ENCODE data around the gene ENGASE.

DNA sequence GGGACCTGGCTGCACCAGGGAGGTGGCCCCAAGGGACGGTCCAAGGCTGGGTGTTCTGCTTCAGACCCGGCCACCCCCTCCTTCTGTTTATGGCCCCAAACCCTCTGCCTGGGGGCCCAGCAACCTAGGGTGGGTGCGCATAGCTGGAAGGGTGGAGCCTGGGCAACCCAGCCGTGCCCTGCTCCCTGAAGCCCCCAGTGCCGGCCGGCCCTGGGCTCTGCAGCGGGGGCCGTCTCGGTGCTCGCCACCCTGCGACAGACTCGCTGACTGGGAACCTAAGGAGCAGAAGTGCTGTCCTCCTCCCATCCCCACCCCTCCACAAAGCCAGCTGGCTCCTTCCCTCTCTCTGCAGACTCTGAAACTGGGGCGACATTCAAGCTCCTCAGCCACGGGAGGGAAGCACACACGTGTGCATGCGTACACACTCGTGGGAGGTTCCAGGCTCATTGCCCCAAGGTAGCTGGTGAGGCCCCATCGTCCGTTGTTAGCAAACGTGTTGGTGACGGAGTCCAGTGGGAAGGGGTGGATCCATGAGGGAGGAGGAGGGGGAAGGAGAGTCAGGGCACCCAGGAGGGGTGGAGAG is 43.4 kb downstream of the ENGASE start:
- TF ChIP-seq POLR2A (IDR thresholded peaks at IDR 0.05; ENCODE audit: control extremely low read depth in 1 of 2, low read depth in 2 of 2, low read length in 2 of 2), result no peak
- no peak for TF ChIP-seq SIRT6 (IDR thresholded peaks at IDR 0.05; ENCODE audit: low read length)
